Vagina (tissue), 2 donors: ENCODE measurements around the gene CDH4. TPM values are rescaled to one million over a fixed set of nuclear protein-coding genes. Genes with fewer than 3 reads are reported as not detected.

Source experiments
- DNase-seq, 2 donors: peaks; one replicate each; pipeline ENCODE4 v3.0.0-alpha.2; 2017; ENCODE audit errors: extremely low spot score in 2 of 2
- H3K27ac ChIP-seq: fragments of 200-600 bp; sonication (generic); one replicate; pipeline ENCODE4 v1.5.1; 2019
- H3K27me3 ChIP-seq: fragments of 200-600 bp; sonication (generic); one replicate; pipeline ENCODE4 v1.5.1; 2019
- H3K36me3 ChIP-seq, 2 donors: fragments of 200-600 bp; sonication (generic); one replicate each; pipeline ENCODE4 v1.5.1; 2017 to 2019
- H3K4me1 ChIP-seq: fragments of 200-600 bp; sonication (generic); one replicate; pipeline ENCODE4 v1.5.1; 2019
- H3K4me3 ChIP-seq, 2 donors: fragments of 200-600 bp; sonication (generic); 1 replicate in 1 of 2; 2 replicates in 1 of 2; pipeline ENCODE4 v1.5.1; 2016 to 2019
- H3K9me3 ChIP-seq: fragments of 200-600 bp; sonication (generic); one replicate; pipeline ENCODE4 v1.5.1; 2019
- CTCF ChIP-seq, 3 experiments: fragments of 450-650 bp in 2 of 3; fragments of 200-600 bp in 1 of 3; sonication (generic) in 1 of 3; IDR thresholded peaks; one replicate each; pipeline ENCODE4 v1.5.1; 2017 to 2019; ENCODE audit warnings: antibody characterized with exemption in 3 of 3, mild to moderate bottlenecking in 2 of 3, moderate library complexity in 2 of 3
- POLR2A ChIP-seq, 2 donors: fragments of 450-650 bp; IDR thresholded peaks; one replicate each; pipeline ENCODE4 v1.6.1; 2017; ENCODE audit warnings: antibody characterized with exemption in 2 of 2, mild to moderate bottlenecking in 2 of 2, moderate library complexity in 2 of 2
- POLR2AphosphoS5 ChIP-seq, 2 donors: sonication (generic); formaldehyde crosslinking; IDR thresholded peaks; one replicate each; pipeline ENCODE4 v1.9.0; 2017; ENCODE audit warnings: antibody characterized with exemption in 2 of 2, mild to moderate bottlenecking in 2 of 2, low read depth in 1 of 2; ENCODE audit not compliant: insufficient read depth in 1 of 2
- intact Hi-C: fragments of 100-400 bp; cut with DNase I; formaldehyde crosslinking; loops from one replicate; pipeline ENCODE4 v1.15.1; 2023
- total RNA-seq: library from RNA; depleted of rRNA; stranded (reverse); fragments of >200 nt; gene quantifications from one replicate; pipeline ENCODE4 v1.2.3, GENCODE V29; 2016

CDH4 gene
- total RNA-seq, 1 donor from 2014 or later = 0.25 TPM

DNA sequence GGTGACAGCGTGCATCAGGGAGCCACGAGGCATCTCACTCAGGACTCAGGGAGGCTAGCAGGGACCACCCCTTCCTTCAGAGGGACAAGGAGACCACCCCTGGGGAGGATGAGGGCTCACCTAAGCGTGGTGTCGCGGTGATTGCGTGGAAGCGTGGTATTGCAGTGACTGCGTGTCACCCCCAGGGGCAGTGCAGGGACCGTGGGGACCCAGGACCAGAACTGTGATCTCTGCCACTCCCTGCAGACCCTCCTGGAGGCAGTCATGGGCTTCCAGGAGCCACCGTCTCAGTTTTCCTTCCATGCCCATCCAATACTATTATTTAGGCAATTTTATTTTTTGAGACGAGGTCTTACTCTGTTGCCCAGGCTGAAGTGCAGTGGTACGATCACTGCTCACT, 666.5 kb downstream of the CDH4 start:
- Histone ChIP-seq H3K9me3 (no peaks in the 10 kb centered on the region), H3K4me1 (no peaks in the 10 kb centered on the region), H3K27ac (no peak overlapping the region), H3K4me3 (no peak overlapping the region), H3K27me3 (no peaks in the 10 kb centered on the region), H3K36me3 (no peaks in the 10 kb centered on the region)
- no peak for DNase-seq
- TF ChIP-seq POLR2A (IDR thresholded peaks at IDR 0.05) = no peak
- intact Hi-C loops = no loop called here

GRCh38 chr20:61919239-61919638, 667.2 kb downstream of the CDH4 start:
- H3K4me3 ChIP-seq = no peak overlapping the region
- no peaks in the 10 kb centered on the region for H3K9me3 ChIP-seq
- no peaks in the 10 kb centered on the region for H3K27me3 ChIP-seq
- no peaks in the 10 kb centered on the region for H3K4me1 ChIP-seq
- TF ChIP-seq POLR2AphosphoS5 (IDR thresholded peaks at IDR 0.05; ENCODE audit: insufficient read depth in 1 of 2, low read depth in 1 of 2) (no peak), CTCF (IDR thresholded peaks at IDR 0.05) (no peak), POLR2A (IDR thresholded peaks at IDR 0.05) (no peak)
- intact Hi-C loops = no loop called here
- DNase-seq = no peak
- no peak overlapping the region for H3K27ac ChIP-seq
- H3K36me3 ChIP-seq = no peaks in the 10 kb centered on the region

DNA sequence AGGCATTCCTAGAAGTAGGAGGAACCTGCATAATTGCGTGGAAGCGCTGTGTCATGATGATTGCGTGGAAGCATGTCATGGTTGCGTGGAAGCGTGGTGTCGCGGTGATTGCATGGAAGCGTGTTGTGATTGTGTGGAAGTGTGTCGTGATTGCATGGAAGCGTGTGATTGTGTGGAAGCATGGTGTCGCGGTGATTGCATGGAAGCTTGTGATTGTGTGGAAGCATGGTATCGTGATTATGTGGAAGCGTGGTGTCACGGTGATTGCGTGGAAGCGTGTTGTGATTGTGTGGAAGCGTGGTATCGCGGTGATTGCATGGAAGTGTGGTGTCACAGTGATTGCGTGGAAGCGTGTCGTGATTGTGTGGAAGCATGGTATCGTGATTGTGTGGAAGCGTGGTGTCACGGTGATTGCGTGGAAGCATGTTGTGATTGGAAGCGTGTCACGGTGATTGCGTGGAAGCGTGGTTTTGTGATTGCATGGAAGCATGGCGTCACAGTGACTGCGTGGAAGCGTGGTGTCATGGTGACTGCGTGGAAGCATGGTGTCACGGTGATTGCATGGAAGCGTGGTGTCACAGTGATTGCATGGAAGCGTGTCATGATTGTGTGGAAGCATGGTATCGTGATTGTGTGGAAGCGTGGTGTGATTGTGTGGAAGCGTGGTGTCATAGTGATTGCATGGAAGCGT, 667.8 kb downstream of the CDH4 start:
- Histone ChIP-seq H3K9me3 (no peaks in the 10 kb centered on the region), H3K27me3 (no peaks in the 10 kb centered on the region), H3K36me3 (no peaks in the 10 kb centered on the region), H3K4me3 (no peak overlapping the region), H3K27ac (no peak overlapping the region), H3K4me1 (no peaks in the 10 kb centered on the region)
- intact Hi-C loops = no loop called here
- TF ChIP-seq CTCF (IDR thresholded peaks at IDR 0.05) = no peak
- no peak for TF ChIP-seq POLR2A (IDR thresholded peaks at IDR 0.05)
- TF ChIP-seq POLR2AphosphoS5 (IDR thresholded peaks at IDR 0.05; ENCODE audit: insufficient read depth in 1 of 2, low read depth in 1 of 2) = no peak
- no peak for DNase-seq

- Histone ChIP-seq H3K9me3 (no peaks in the 10 kb centered on the region), H3K27ac (no peak overlapping the region), H3K36me3 (no peaks in the 10 kb centered on the region), H3K4me3 (no peak overlapping the region), H3K4me1 (no peaks in the 10 kb centered on the region), H3K27me3 (no peaks in the 10 kb centered on the region)
- TF ChIP-seq POLR2AphosphoS5 (IDR thresholded peaks at IDR 0.05; ENCODE audit: insufficient read depth in 1 of 2, low read depth in 1 of 2) (no peak), POLR2A (IDR thresholded peaks at IDR 0.05) (no peak), CTCF (IDR thresholded peaks at IDR 0.05) (no peak)
- no peak for DNase-seq
- intact Hi-C loops = no loop called here
These were observed 670.4 kb downstream of the CDH4 start for GRCh38 chr20:61922411-61922810.

GRCh38 chr20:61922936-61923335, 670.9 kb downstream of the CDH4 start:
- no peaks in the 10 kb centered on the region for H3K27me3 ChIP-seq
- no peaks in the 10 kb centered on the region for H3K4me1 ChIP-seq
- DNase-seq = no peak
- H3K36me3 ChIP-seq = no peaks in the 10 kb centered on the region
- intact Hi-C loops = no loop called here
- no peak overlapping the region for H3K4me3 ChIP-seq
- H3K9me3 ChIP-seq = no peaks in the 10 kb centered on the region
- no peak overlapping the region for H3K27ac ChIP-seq
- TF ChIP-seq CTCF (IDR thresholded peaks at IDR 0.05) = no peak
- no peak for TF ChIP-seq POLR2A (IDR thresholded peaks at IDR 0.05)
- no peak for TF ChIP-seq POLR2AphosphoS5 (IDR thresholded peaks at IDR 0.05; ENCODE audit: insufficient read depth in 1 of 2, low read depth in 1 of 2)
